CD4-positive, alpha-beta T cell treated with Interleukin-17A for 1 hour (primary cell): ENCODE results near the gene CAMSAP1.

ENCODE experiments used
- DNase-seq: peaks from one replicate; pipeline ENCODE4 v3.0.0-alpha.2; 2020

CAMSAP1 gene

GRCh38 chr9:135877791-135878527 is 29.4 kb downstream of the CAMSAP1 start:
- DNase-seq, result no peak

- no peak for DNase-seq
Observed at GRCh38 chr9:135876936-135877335, 30.4 kb downstream of the CAMSAP1 start.

- no peak for DNase-seq
Observed at GRCh38 chr9:135874859-135875258, 32.5 kb downstream of the CAMSAP1 start.

GRCh38 chr9:135869909-135870308 is 37.4 kb downstream of the CAMSAP1 start:
- no peak for DNase-seq

GRCh38 chr9:135865531-135865930 is 41.8 kb downstream of the CAMSAP1 start:
- no peak for DNase-seq

GRCh38 chr9:135864447-135865049 is 42.8 kb downstream of the CAMSAP1 start:
- peak; percentile 68 for DNase-seq

GRCh38 chr9:135862809-135863208 is 44.5 kb downstream of the CAMSAP1 start:
- no peak for DNase-seq

- DNase-seq, result no peak
Observed at GRCh38 chr9:135858491-135859185, 48.7 kb downstream of the CAMSAP1 start.

GRCh38 chr9:135857843-135858242 is 49.5 kb downstream of the CAMSAP1 start:
- no peak for DNase-seq

- DNase-seq, result no peak
Observed at GRCh38 chr9:135857371-135857786, 50.0 kb downstream of the CAMSAP1 start.

GRCh38 chr9:135851748-135852147 is 55.6 kb downstream of the CAMSAP1 start:
- no peak for DNase-seq

GRCh38 chr9:135850737-135851136 is 56.6 kb downstream of the CAMSAP1 start:
- no peak for DNase-seq

GRCh38 chr9:135849181-135849580 is 58.2 kb downstream of the CAMSAP1 start:
- DNase-seq, result no peak

GRCh38 chr9:135848341-135849047 is 58.9 kb downstream of the CAMSAP1 start:
- DNase-seq, result no peak

- DNase-seq, result no peak
Observed at GRCh38 chr9:135847833-135848232, 59.5 kb downstream of the CAMSAP1 start.

GRCh38 chr9:135840539-135840938 is 66.8 kb downstream of the CAMSAP1 start:
- DNase-seq, result no peak

- no peak for DNase-seq
Observed at GRCh38 chr9:135840107-135840506, 67.2 kb downstream of the CAMSAP1 start.

- no peak for DNase-seq
Observed at GRCh38 chr9:135839516-135839915, 67.8 kb downstream of the CAMSAP1 start.

GRCh38 chr9:135835131-135835530 is 72.2 kb downstream of the CAMSAP1 start:
- DNase-seq, result no peak

- DNase-seq, result no peak
Observed at GRCh38 chr9:135833864-135834263, 73.5 kb downstream of the CAMSAP1 start.

GRCh38 chr9:135830496-135830895 is 76.8 kb downstream of the CAMSAP1 start:
- DNase-seq, result no peak

- DNase-seq, result no peak
Observed at GRCh38 chr9:135828656-135829055, 78.7 kb downstream of the CAMSAP1 start.

GRCh38 chr9:135827866-135828580 is 79.3 kb downstream of the CAMSAP1 start:
- no peak for DNase-seq
